Cortex of kidney (tissue), 1 donor: ENCODE data around the gene DOCK11.

Experiments
- DNase-seq: peaks from one replicate; lab custom pipeline; 2025; lab: John Stamatoyannopoulos, UW

Gene DOCK11

GRCh38 chrX:118502161-118502789 is 6.7 kb downstream of the DOCK11 start:
- DNase-seq = no peak

GRCh38 chrX:118503260-118504041 is 7.8 kb downstream of the DOCK11 start:
- no peak for DNase-seq

GRCh38 chrX:118504581-118504980 is 9.0 kb downstream of the DOCK11 start:
- no peak for DNase-seq

- DNase-seq = no peak
These were observed 11.3 kb downstream of the DOCK11 start for GRCh38 chrX:118506805-118507480.

GRCh38 chrX:118507766-118508165 is 12.2 kb downstream of the DOCK11 start:
- DNase-seq = no peak

GRCh38 chrX:118508221-118508620 is 12.6 kb downstream of the DOCK11 start:
- no peak for DNase-seq

- DNase-seq = no peak
These were observed 13.0 kb downstream of the DOCK11 start for GRCh38 chrX:118508635-118509034.

GRCh38 chrX:118510111-118510510 is 14.5 kb downstream of the DOCK11 start:
- no peak for DNase-seq

GRCh38 chrX:118513120-118513898 is 17.7 kb downstream of the DOCK11 start:
- DNase-seq = no peak

- DNase-seq = no peak
These were observed 24.0 kb downstream of the DOCK11 start for GRCh38 chrX:118519411-118520215.

GRCh38 chrX:118520216-118521206 is 24.9 kb downstream of the DOCK11 start:
- DNase-seq = no peak

- DNase-seq = no peak
These were observed 25.8 kb downstream of the DOCK11 start for GRCh38 chrX:118521435-118521834.

- DNase-seq = no peak
These were observed 26.8 kb downstream of the DOCK11 start for GRCh38 chrX:118522230-118522926.

- no peak for DNase-seq
These were observed 28.3 kb downstream of the DOCK11 start for GRCh38 chrX:118523920-118524319.

- no peak for DNase-seq
These were observed 28.7 kb downstream of the DOCK11 start for GRCh38 chrX:118524344-118524743.

- no peak for DNase-seq
These were observed 29.6 kb downstream of the DOCK11 start for GRCh38 chrX:118525174-118525730.

- no peak for DNase-seq
These were observed 30.5 kb downstream of the DOCK11 start for GRCh38 chrX:118526149-118526548.

GRCh38 chrX:118528071-118528737 is 32.6 kb downstream of the DOCK11 start:
- no peak for DNase-seq
